NCI-H187 (cell line): ENCODE measurements around the gene LLGL2.

ENCODE experiments used
- DNase-seq, 2 experiments: peaks; one replicate each; lab custom pipeline; 2025; lab: John Stamatoyannopoulos, UW

The LLGL2 gene

DNA sequence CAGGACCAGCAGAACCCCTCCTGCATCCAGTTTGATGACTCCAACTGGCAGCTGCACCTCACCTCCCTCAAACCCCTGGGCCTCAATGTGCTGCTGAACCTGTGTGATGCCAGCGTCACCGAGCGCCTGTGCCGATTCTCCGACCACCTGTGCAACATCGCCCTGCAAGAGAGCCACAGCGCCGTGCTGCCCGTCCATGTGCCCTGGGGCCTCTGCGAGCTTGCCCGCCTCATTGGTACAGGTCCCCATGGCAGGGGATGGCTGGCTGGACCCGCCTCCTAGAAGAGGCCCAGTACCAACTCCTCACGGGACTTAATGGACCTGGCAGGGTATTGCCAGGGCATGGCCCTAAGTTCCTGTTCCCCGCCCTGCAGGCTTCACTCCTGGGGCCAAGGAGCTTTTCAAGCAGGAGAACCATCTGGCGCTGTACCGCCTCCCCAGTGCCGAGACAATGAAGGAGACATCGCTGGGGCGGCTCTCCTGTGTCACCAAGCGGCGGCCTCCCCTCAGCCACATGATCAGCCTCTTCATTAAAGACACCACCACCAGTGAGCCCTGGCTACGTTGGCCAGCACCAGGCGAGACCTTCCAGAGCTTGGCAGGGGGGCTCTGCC, 32.8 kb upstream of the LLGL2 start:
- DNase-seq = no peak

DNA sequence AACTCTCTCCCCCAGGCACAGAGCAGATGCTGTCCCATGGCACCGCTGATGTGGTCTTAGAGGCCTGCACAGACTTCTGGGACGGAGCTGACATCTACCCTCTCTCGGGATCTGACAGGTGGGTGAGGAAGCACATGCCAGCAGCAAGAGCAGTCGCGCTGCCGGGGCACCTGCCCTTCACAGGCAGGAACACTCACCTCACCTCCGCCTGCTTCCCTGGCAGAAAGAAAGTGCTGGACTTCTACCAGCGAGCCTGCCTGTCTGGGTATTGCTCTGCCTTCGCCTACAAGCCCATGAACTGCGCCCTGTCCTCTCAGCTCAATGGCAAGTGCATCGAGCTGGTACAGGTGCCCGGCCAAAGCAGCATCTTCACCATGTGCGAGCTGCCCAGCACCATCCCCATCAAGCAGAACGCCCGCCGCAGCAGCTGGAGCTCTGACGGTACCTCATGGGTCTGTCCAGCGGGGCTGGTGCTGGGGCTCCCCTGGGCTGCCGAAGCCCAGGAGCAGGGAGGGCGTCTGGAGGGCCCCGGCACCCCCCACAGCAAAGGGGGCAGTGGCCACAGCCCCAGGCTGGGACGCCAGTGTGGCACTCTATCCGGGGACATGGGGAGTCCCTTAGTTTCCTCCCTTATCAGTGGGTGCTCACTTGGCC, 31.9 kb upstream of the LLGL2 start:
- DNase-seq = no peak

GRCh38 chr17:75494326-75494877, 31.1 kb upstream of the LLGL2 start:
- DNase-seq = no peak

DNA sequence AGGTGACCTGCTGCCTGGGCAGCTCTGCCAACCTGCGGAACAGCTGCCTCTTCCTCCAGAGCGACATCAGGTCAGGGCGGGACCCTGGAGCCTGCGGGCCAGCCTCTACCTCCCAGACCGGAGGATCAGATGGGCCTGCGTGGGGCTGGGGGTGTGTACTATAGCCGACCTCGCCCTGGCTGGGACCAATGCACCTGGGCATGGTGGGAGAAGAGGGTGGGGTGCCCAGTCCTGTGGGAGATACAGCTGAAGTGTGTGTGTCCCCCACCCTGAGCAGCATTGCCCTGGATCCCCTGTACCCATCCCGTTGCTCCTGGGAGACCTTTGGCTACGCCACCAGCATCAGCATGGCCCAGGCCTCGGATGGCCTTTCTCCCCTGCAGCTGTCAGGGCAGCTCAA, 29.5 kb upstream of the LLGL2 start:
- DNase-seq = no peak

DNA sequence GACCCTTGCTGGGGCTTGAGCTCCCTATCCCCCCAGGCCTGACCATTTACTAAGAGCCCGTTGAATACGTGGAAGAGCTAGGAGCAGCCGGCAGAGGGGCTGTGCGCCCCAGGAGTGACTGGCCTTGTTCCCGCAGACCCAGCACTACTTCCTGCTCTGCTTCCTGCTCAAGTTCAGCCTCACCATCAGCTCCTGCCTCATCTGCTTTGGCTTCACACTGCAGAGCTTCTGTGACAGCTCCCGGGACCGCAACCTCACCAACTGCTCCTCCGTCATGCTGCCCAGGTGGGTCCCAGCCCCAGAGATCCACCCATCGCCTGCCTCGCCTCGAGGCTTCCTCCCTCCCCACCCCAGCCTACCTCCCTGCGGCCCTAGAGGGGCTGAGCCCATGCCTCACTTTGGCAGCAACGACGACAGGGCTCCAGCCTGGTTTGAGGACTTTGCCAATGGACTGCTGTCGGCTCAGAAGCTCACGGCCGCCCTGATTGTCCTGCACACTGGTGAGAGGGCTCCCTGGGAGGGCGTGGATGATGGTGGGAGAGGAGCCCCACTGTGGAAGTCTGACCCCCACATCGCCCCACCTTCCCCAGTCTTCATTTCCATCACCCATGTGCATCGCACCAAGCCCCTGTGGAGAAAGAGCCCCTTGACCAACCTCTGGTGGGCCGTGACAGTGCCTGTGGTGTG, 27.3 kb upstream of the LLGL2 start:
- no peak for DNase-seq

DNA sequence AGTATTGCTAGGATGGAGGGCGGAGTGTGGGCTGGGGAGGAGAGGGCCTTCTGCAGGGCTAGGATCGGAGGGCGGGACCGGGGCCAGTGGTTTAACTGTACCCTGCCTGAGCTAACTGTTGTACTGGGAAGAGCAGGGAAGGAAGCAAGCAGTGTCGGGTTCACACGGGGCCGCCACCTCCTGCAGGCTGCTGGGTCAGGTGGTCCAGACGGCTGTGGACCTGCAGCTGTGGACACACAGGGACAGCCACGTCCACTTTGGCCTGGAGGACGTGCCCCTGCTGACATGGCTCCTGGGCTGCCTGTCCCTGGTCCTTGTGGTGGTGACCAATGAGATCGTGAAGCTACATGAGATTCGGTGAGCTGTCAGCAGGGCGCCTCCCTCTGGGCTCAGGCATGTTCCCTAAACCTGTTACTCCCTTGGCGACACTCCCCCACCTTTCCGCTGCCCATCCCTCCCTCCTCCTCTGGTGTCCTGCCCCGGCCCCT, 26.7 kb upstream of the LLGL2 start:
- no peak for DNase-seq

- no peak for DNase-seq
Measured at GRCh38 chr17:75499313-75500022, 26.0 kb upstream of the LLGL2 start.

- DNase-seq = no peak
Measured at GRCh38 chr17:75500419-75501216, 24.9 kb upstream of the LLGL2 start.

- no peak for DNase-seq
Measured at GRCh38 chr17:75501378-75502071, 24.0 kb upstream of the LLGL2 start.

DNA sequence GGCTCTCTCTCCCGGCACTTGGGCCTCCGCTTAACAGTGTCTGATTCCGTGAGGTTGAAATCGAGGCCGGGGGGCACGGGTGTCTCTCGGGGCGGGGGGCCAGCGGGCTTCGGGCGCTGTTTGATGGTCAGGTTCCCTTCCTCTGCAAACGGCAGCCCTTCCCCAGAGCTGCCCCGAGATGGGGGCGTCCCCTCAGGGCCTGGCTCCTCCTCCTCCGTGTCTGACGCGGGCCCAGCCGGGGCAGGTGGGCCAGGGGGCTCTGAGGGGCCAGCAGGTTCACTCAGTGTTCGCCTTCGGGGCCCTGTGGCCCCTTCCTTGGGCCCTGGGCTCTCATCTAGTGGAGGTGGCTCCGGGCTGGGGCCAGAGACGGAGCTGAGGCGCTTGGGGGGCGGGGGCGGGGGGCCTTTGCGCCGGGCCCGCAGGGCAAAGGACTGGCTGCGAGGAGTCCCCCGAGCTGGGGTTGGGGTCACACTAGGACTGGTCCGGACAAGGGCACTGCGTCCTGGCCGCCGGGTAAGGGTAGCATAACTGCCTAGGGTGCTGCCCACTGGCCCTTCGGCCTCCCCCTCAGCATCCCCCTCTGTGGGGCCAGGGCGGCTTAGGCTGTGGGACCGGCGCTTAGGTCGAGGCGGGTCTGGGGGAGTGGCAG, 23.3 kb upstream of the LLGL2 start:
- no peak for DNase-seq

DNA sequence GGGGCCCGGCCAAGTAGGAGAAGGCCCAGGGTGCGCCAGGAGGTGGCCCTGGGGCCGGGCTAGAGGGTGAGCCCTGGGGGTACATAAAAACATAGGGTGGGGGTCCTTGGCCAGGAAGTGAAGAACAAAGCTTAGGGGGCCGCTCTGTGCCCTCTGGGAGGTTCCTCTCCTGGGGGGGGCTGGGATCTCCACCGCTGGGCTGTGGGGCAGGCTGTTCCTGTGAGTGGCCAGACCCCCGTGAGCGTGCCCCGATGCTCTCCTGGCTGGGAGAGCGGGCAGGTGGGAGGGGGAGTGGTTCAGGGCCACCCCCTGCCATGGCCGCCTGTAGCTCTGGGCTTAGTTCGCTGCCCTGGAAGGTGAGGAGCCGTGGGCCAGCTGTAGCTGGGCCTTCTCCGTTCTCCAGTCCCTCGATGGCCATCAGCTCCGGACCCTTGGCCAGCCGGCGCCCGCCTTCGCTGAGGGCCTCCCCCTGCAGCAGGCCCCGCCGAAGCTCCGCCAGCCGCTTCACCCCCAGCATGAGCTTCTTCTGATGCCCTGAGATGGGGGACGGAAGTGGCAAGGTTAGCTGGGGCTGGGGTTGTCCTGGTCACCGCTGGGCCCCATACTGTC, 22.7 kb upstream of the LLGL2 start:
- DNase-seq = no peak

GRCh38 chr17:75503337-75503950, 22.1 kb upstream of the LLGL2 start:
- DNase-seq = no peak

DNA sequence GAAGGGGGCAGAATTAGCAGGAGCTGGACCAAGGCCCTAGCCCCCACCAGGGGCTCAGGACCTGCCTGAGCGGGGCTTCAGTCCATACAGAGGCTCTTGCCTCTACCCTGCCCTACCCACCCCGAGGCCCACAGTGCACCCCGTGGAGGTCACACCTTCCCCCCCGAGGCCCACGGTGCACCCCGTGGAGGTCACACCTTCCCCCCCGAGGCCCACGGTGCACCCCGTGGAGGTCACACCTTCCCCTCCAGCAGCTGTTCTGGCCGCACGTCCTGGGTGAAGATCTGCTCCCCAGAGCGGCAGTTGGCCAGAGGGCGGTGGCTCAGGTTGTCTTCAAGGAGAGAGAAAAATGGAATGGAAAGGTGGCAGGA, 21.5 kb upstream of the LLGL2 start:
- no peak for DNase-seq

DNA sequence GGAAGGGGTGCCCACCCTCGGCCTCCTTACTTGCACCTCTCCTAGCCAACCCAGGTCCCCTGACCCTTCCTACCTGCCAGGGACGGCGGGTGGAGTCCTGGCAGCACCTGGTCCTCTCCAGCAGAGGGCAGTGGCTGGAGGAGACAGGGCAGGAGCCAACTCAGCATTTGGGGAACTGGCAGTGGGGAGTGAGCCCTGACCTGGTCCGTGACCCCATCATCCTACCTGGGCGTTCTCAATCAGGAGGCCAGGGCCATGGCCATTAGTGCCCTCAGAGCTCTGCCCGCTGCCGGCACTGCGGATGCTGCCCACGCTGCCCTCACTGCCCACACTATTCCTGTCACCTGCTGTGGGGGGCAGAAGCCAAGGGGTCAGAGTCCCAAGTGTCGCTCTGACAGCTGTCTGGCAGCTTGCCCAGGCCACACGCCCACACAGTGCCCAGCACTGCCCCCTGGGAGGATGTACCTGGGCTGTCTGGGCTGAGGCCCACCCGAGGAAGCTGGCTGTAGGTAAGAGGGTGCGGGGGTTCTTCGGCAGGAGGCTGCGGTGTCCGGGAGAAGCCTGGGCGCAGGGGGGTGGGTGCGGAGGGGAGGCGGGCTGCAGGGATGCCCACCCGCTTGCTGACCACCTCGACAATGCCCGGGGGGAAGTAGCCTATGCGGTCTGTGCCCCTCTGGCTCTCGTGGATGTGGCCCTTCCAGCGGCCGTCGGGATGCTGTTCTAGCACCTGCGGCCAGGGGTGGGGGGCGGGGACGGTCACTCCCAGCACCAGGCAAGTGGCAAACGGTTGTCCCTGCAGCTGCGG, 20.9 kb upstream of the LLGL2 start:
- DNase-seq = no peak

DNA sequence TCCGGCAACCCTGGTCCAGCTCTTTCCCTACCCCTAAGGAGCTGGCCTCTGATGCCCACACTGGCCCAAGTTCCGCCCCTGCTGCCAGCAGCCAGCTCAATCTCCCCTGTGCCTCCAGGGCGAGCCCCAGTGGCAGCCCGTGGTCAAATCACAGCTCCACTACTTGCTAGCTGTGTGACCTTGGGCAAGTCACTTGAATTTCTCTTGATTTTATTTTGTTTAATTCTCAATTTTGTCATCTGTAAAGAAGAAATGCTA, 20.4 kb upstream of the LLGL2 start:
- no peak for DNase-seq

- DNase-seq = no peak
Measured at GRCh38 chr17:75505640-75506039, 19.9 kb upstream of the LLGL2 start.

DNA sequence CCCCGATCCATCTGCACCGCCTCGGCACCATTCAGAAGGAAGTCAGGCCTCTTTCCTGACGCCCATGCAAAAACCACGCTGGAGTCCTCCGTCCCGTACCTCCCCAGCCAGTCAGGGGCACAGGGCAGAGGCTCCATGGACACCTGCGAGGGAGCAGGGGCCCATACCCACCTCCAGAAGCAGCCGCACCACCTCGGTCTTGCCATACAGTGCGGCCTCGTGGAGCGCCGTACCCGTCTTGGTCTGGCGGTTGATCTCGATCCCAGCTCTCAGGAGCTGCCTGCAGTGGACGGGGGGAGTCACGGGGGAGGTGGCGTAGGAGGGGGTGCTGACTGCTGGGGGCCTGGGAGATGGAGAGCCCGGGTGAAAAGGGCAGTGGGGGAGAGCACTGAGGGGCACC, 19.4 kb upstream of the LLGL2 start:
- no peak for DNase-seq

DNA sequence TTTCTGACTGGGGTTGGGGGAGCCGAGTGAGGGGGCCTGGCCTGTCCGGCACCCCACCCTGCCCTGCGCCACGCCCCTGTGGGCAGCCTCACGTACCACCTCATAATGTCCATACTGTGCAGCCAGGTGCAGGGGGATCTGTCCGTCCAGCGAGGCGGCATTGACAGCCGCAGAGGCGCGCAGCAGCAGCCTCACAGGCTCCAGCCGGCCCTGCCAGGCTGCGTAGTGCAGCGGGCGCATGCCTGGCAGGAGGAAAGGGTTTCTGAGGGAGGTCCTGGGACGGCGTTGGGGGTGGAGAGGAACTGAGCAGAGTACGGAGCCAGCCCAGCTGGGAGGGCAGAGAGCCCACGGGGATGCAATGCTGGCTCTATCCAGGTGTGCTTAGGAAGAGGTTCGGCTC, 18.6 kb upstream of the LLGL2 start:
- no peak for DNase-seq
